OCI-LY7 (cell line): ENCODE data around the gene PKD1.

Source experiments
- CTCF ChIP-seq: fragments of 200-600 bp; sonication (generic); conservative IDR thresholded peaks from 2 replicates; pipeline ENCODE4 v1.5.1; 2014; ENCODE audit warnings: mild to moderate bottlenecking, antibody characterized with exemption, low read length, moderate library complexity, mixed read lengths
- EZH2phosphoT487 ChIP-seq: fragments of 200-600 bp; sonication (generic); IDR thresholded peaks from 2 replicates; pipeline ENCODE4 v1.6.1; 2018; ENCODE audit warnings: low read depth, borderline replicate concordance, mild to moderate bottlenecking, mixed run types, antibody characterized with exemption, low read length, moderate library complexity, mixed read lengths

GRCh38 chr16:2177101-2177500, 41.4 kb upstream of the PKD1 start:
- TF ChIP-seq CTCF (no peak), EZH2phosphoT487 (no peak)
